ENCODE results near the gene AFMID. TPM values are rescaled to one million over a fixed set of nuclear protein-coding genes. Genes with fewer than 3 reads are reported as not detected.

Gene AFMID
- total and polyA plus RNA-seq, 2 donors from 2014 or later = 63.9 to 118 TPM

DNA sequence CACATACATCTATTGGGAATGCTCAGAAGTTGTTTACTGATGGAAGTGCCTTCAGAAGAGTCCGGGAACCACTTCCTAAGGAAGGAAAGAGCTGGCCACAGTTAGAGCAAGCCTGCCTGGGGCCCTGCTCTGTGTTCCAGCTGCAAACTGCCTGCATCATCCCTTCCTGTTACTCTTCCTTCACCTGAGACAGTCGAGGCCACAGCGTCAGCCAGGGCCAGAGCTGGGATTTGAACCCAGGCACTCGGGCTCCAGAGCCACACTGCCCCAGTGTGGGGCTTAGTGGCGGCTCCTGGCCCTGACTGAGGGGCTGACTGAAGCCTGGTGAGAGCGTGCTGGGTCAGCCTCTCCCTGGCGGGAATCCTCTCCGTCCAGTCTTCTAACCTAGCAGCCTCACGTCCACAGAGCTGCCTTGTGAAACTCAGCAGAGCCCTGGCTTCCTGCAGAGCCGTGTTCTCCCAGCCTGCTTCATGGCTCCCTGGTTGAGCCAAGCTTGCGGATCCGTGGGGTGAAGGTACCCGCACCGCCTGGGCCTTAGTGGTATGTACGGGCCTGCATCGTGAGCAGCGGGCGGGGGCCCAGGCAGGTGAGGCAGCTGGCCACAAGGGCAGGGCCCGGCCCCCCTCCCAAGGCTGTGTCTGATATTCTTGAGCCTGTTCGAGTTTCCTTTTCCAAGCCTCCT lies 45.6 kb upstream of the AFMID start:
- no peaks in the 10 kb centered on the region for H3K36me3 ChIP-seq (ENCODE audit: control insufficient read depth in 2 of 3, insufficient read depth in 3 of 3, low read length in 3 of 3)
- peaks cover 0 to 30% (median 25%) of the 10 kb centered on the region in 3 donors for H3K4me1 ChIP-seq (ENCODE audit: control insufficient read depth in 2 of 3, insufficient read depth in 2 of 3, low read depth in 1 of 3, low read length in 3 of 3)
- FAIRE-seq (no peak), DNase-seq (peak in 2 of 5 donors; percentile 54 to 84)
- H3K27me3 ChIP-seq (ENCODE audit: control insufficient read depth, insufficient read depth, low read length) = no peaks in the 10 kb centered on the region
- TF ChIP-seq, protein P1, sequence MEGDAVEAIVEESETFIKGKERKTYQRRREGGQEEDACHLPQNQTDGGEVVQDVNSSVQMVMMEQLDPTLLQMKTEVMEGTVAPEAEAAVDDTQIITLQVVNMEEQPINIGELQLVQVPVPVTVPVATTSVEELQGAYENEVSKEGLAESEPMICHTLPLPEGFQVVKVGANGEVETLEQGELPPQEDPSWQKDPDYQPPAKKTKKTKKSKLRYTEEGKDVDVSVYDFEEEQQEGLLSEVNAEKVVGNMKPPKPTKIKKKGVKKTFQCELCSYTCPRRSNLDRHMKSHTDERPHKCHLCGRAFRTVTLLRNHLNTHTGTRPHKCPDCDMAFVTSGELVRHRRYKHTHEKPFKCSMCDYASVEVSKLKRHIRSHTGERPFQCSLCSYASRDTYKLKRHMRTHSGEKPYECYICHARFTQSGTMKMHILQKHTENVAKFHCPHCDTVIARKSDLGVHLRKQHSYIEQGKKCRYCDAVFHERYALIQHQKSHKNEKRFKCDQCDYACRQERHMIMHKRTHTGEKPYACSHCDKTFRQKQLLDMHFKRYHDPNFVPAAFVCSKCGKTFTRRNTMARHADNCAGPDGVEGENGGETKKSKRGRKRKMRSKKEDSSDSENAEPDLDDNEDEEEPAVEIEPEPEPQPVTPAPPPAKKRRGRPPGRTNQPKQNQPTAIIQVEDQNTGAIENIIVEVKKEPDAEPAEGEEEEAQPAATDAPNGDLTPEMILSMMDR (IDR thresholded peaks at IDR 0.05; ENCODE audit: borderline replicate concordance, extremely low read depth, insufficient read depth) = no peak
- H3K9me3 ChIP-seq (ENCODE audit: control insufficient read depth in 2 of 3, insufficient read depth in 1 of 3, low read length in 3 of 3) = no peaks in the 10 kb centered on the region
- H3K9ac ChIP-seq (ENCODE audit: low read length in 3 of 3) = no peak overlapping the region
- H3K27ac ChIP-seq (ENCODE audit: low read depth in 2 of 2, low read length in 2 of 2) = no peak overlapping the region
- H3K4me3 ChIP-seq (ENCODE audit: low read length in 3 of 3) = no peak overlapping the region
- intact Hi-C loops (cut with DNase I) = no loop called here

DNA sequence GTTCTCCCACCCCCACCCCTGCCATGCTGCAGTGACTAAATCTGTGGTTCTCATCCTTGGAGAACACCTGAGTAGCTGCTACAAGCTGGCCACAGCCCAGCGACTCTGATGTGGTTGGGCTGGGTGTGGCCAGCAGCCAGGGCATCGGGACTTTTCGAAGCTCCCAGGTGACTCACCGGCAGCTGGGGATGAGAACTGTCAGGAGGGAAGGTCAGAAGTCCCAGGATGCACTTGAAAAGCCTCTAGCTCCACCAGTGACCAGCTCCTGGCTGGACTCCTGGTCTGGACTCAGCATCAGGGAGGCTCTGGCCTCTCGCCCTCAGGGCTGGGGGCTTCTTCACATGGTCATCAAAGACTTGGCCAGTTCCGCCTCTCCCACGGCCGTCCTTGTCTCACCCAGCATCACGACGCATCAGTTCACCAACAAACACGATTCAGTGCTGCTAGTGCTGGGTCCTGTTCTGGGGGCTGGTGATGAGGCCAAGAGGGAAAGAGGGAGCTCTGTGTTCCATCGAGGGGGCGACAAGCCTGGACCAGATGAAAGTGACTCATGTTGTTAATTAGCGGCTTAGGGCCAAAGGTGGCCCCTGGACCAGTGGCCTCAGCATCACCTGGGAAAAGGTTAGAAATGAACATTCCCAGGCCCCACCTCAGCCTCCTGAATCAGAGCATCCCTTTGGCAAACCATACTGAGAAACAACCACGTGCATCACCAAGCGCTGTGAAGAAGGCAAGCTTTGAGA lies 44.9 kb upstream of the AFMID start:
- H3K4me3 ChIP-seq (ENCODE audit: low read length in 3 of 3) = no peak overlapping the region
- peaks cover 0 to 30% (median 25%) of the 10 kb centered on the region in 3 donors for H3K4me1 ChIP-seq (ENCODE audit: control insufficient read depth in 2 of 3, insufficient read depth in 2 of 3, low read depth in 1 of 3, low read length in 3 of 3)
- H3K9me3 ChIP-seq (ENCODE audit: control insufficient read depth in 2 of 3, insufficient read depth in 1 of 3, low read length in 3 of 3) = no peaks in the 10 kb centered on the region
- FAIRE-seq = no peak
- H3K27me3 ChIP-seq (ENCODE audit: control insufficient read depth, insufficient read depth, low read length) = no peaks in the 10 kb centered on the region
- peak in 2 of 5 donors; percentile 62 to 92 for DNase-seq
- no peak overlapping the region for H3K27ac ChIP-seq (ENCODE audit: low read depth in 2 of 2, low read length in 2 of 2)
- no peaks in the 10 kb centered on the region for H3K36me3 ChIP-seq (ENCODE audit: control insufficient read depth in 2 of 3, insufficient read depth in 3 of 3, low read length in 3 of 3)
- intact Hi-C loops (cut with DNase I) = no loop called here
- TF ChIP-seq, protein P1 (IDR thresholded peaks at IDR 0.05; ENCODE audit: borderline replicate concordance, extremely low read depth, insufficient read depth) = no peak
- no peak overlapping the region for H3K9ac ChIP-seq (ENCODE audit: low read length in 3 of 3)

DNA sequence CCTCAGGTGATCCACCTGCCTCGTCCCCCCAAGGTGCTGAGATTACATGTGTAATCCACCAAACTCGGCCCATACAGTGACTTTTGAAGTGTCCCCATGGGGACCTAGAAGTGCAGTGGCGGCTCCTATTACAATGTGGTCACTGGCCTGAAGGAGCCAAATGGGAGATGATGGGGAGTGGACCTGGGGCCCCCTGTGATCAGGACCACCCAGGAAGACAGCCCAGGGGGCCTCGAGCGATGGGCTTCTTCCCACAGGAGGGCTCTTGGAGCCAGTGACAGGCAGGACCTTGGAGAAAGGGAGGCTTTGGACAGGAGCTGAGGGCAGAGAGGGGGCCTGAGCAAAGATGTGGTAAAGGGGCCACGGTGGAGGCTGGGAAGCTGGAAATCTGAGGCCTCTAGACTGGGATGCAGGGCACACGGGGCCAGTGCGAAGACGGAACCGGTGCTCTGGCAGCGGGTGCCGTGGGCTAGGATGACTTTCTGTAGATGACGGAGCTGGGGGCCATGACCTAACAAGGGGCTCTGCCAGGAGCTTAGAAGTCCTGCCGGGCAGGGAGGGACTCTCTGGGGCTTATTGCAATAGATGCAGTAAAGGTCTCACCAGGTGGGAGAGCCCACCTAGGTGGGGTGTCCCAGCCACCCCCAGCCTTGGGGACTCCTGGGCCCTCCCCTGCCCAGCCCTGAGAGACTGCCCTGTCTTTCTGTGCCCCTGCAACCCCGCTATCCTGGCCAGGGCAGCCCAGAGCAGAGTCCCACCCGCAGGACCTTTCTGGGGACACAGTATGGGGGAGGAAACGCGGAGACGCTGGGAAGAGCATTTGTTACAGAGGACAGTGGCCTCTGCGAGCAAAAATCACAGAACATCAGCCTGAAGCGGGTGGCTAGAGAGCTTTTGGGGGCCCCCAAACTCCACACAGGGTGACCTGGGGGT lies 43.7 kb upstream of the AFMID start:
- Histone ChIP-seq H3K4me1 (ENCODE audit: control insufficient read depth in 2 of 3, insufficient read depth in 2 of 3, low read depth in 1 of 3, low read length in 3 of 3) (peaks cover 0 to 32% (median 25%) of the 10 kb centered on the region in 3 donors), H3K27me3 (ENCODE audit: control insufficient read depth, insufficient read depth, low read length) (no peaks in the 10 kb centered on the region), H3K36me3 (ENCODE audit: control insufficient read depth in 2 of 3, insufficient read depth in 3 of 3, low read length in 3 of 3) (no peaks in the 10 kb centered on the region), H3K4me3 (ENCODE audit: low read length in 3 of 3) (no peak overlapping the region), H3K9ac (ENCODE audit: low read length in 3 of 3) (peak overlapping the region in 1 of 3 donors; percentile 51), H3K27ac (ENCODE audit: low read depth in 2 of 2, low read length in 2 of 2) (peak overlapping the region; percentile 76 to 87), H3K9me3 (ENCODE audit: control insufficient read depth in 2 of 3, insufficient read depth in 1 of 3, low read length in 3 of 3) (no peaks in the 10 kb centered on the region)
- TF ChIP-seq, protein P1 (IDR thresholded peaks at IDR 0.05; ENCODE audit: borderline replicate concordance, extremely low read depth, insufficient read depth) = no peak
- FAIRE-seq = no peak
- intact Hi-C loops (cut with DNase I) = no loop called here
- DNase-seq = peak in 1 of 5 donors; percentile 53
